HCT116 (cell line): ENCODE results near the gene STK25.

Experiments
- CEBPB ChIP-seq: IDR thresholded peaks from 2 replicates; pipeline ENCODE4 v1.6.1; 2012; ENCODE audit warnings: low read depth
- POLR2A ChIP-seq: IDR thresholded peaks from 2 replicates; pipeline ENCODE4 v1.7.0; 2011; ENCODE audit warnings: borderline replicate concordance; ENCODE audit not compliant: insufficient read depth, insufficient read length; ENCODE audit errors: extremely low read depth
- SRF ChIP-seq: IDR thresholded peaks from 2 replicates; pipeline ENCODE4 v1.6.1; 2012; ENCODE audit warnings: low read depth
- TF ChIP-seq, protein P1 (sequence below), 3 experiments: fragments of 200-600 bp in 1 of 3; sonication (generic) in 1 of 3; IDR thresholded peaks in 2 of 3; conservative IDR thresholded peaks in 1 of 3; 2 replicates each; pipeline ENCODE4 v1.5.1; 2012 to 2017; ENCODE audit warnings: low read depth in 2 of 3, low read length in 2 of 3, antibody characterized with exemption in 1 of 3, borderline replicate concordance in 1 of 3, control low read depth in 1 of 3, mild to moderate bottlenecking in 1 of 3, mixed read lengths in 1 of 3, mixed run types in 1 of 3, moderate library complexity in 1 of 3; ENCODE audit not compliant: insufficient read depth in 1 of 3

GRCh38 chr2:241553981-241554380 is 45.6 kb upstream of the STK25 start:
- TF ChIP-seq POLR2A (no peak), CEBPB (no peak), SRF (no peak)
- TF ChIP-seq, protein P1, sequence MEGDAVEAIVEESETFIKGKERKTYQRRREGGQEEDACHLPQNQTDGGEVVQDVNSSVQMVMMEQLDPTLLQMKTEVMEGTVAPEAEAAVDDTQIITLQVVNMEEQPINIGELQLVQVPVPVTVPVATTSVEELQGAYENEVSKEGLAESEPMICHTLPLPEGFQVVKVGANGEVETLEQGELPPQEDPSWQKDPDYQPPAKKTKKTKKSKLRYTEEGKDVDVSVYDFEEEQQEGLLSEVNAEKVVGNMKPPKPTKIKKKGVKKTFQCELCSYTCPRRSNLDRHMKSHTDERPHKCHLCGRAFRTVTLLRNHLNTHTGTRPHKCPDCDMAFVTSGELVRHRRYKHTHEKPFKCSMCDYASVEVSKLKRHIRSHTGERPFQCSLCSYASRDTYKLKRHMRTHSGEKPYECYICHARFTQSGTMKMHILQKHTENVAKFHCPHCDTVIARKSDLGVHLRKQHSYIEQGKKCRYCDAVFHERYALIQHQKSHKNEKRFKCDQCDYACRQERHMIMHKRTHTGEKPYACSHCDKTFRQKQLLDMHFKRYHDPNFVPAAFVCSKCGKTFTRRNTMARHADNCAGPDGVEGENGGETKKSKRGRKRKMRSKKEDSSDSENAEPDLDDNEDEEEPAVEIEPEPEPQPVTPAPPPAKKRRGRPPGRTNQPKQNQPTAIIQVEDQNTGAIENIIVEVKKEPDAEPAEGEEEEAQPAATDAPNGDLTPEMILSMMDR (IDR thresholded peaks at IDR 0.05 in 2 of 3, conservative IDR thresholded peaks at IDR 0.05 in 1 of 3; ENCODE audit: borderline replicate concordance in 1 of 3, insufficient read depth in 1 of 3, low read depth in 2 of 3, low read length in 2 of 3): no peak
